ENCODE data around the gene VWA8. TPM values are rescaled to one million over a fixed set of nuclear protein-coding genes. Genes with fewer than 3 reads are reported as not detected.
"Not testable (repeated sequence)": the region's sequence is repeated elsewhere in the genome, so short reads cannot be mapped to it uniquely, and the experiment has no call there.

Gene VWA8
- total RNA-seq, 2 experiments from 2014 or later: 26.3 to 27.5 TPM

DNA sequence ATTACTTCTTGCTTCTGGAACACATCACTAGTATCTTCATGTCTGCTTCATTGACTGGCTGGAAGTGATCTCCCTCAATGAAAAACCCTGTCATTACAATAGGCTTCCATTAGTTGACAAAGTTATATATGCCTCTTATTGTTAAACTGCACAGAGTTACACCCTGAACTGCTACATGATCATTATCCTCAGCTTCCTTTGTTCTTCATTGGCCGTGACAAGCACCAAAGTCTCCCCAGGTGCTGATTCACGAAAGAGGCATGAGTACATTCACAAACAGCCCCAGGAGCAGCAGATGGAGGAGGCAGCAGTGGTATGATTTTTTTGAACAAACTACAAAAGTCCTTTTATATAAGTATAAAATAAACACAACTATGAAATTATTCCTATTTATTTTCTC is 51.4 kb downstream of the VWA8 start:
- ATAC-seq: no peak
- no peaks in the 10 kb centered on the region for H3K27me3 Mint-ChIP-seq
- no peak overlapping the region for H3K4me3 Mint-ChIP-seq
- DNase-seq: no peak
- H3K27ac Mint-ChIP-seq: peak overlapping the region; percentile 38
- H3K36me3 Mint-ChIP-seq (ENCODE audit: low read depth): peaks cover 34% of the 10 kb centered on the region
- intact Hi-C loops (cut with micrococcal nuclease): loop anchor here (5.0 kb wide), 1 partner anchor 203 kb away; no protein-coding TSS in a partner anchor
- ChIA-PET CTCF (interaction anchor here (1.0 kb wide), 1 partner anchor 162 kb away, joined by 3 read pairs; no protein-coding TSS in a partner anchor), POLR2A (interaction anchor here (1.4 kb wide), 1 partner anchor 50 kb away, joined by 5 read pairs; no protein-coding TSS in a partner anchor)
- peaks cover 21% of the 10 kb centered on the region for H3K4me1 Mint-ChIP-seq (ENCODE audit: low read depth)
- H3K9me3 Mint-ChIP-seq: no peaks in the 10 kb centered on the region
- TF ChIP-seq, protein P1, sequence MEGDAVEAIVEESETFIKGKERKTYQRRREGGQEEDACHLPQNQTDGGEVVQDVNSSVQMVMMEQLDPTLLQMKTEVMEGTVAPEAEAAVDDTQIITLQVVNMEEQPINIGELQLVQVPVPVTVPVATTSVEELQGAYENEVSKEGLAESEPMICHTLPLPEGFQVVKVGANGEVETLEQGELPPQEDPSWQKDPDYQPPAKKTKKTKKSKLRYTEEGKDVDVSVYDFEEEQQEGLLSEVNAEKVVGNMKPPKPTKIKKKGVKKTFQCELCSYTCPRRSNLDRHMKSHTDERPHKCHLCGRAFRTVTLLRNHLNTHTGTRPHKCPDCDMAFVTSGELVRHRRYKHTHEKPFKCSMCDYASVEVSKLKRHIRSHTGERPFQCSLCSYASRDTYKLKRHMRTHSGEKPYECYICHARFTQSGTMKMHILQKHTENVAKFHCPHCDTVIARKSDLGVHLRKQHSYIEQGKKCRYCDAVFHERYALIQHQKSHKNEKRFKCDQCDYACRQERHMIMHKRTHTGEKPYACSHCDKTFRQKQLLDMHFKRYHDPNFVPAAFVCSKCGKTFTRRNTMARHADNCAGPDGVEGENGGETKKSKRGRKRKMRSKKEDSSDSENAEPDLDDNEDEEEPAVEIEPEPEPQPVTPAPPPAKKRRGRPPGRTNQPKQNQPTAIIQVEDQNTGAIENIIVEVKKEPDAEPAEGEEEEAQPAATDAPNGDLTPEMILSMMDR (IDR thresholded peaks at IDR 0.05): no peak

DNA sequence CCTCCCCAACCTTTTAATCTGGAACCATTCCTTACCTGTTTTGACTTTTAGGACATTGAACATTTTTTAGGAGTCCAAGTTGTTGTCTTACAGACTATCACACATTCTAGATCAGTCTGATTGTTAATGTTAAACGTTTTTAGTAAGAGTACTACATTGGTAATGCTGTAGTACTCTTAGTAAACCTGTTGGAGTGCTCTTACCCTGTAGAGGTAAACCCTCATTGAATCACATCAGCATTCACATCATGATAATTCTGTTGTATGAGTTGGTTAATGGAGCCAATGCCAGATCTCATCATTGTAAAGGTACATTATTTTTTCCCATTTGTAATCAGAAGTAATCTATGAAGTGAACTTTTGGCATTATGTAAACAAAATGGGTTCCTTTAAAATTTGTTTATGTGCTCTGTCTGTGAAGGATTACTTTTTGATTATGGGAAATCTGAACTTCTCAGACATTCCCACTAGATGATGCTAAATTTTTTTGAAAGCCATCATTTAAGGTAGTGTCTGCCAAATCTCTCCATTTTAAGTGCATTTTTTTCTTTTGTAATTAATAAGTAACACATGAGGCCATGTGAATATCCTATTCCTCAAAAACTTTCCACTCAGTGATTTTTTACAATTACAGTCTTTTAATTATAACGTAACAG is 55.2 kb downstream of the VWA8 start:
- TF ChIP-seq, protein P1 (IDR thresholded peaks at IDR 0.05): peak; percentile 80
- POLR2A ChIA-PET: no interaction called here
- H3K4me3 Mint-ChIP-seq: no peak overlapping the region
- peaks cover 24% of the 10 kb centered on the region for H3K4me1 Mint-ChIP-seq (ENCODE audit: low read depth)
- H3K27me3 Mint-ChIP-seq: no peaks in the 10 kb centered on the region
- H3K9me3 Mint-ChIP-seq: no peaks in the 10 kb centered on the region
- ATAC-seq: peak; percentile 95
- peaks cover 32% of the 10 kb centered on the region for H3K36me3 Mint-ChIP-seq (ENCODE audit: low read depth)
- DNase-seq: no peak
- H3K27ac Mint-ChIP-seq: no peak overlapping the region
- intact Hi-C loops (cut with micrococcal nuclease): loop anchor here (5.0 kb wide), 1 partner anchor 207 kb away; no protein-coding TSS in a partner anchor
- CTCF ChIA-PET: interaction anchor here (1.1 kb wide), 1 partner anchor 151 kb away, joined by 3 read pairs; no protein-coding TSS in a partner anchor

DNA sequence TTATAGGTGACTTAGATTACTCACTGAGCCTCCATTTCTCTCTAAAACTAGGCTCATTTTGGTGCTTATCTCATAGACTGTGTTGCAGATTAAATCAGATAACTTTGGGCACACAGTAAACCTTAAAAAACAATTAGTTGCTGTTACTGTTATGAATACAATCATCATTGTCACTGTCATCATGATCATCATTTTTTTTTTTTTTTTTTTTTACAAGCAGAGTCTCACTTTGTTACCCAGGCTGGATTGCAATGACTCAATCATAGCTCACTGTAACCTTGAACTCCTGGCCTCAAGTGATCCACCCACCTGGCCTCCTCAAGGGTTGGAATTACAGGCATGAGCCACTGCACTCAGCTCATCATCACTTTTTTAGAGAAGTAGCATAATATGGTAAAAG is 60.0 kb downstream of the VWA8 start:
- TF ChIP-seq, protein P1 (IDR thresholded peaks at IDR 0.05): no peak
- H3K27ac Mint-ChIP-seq: no peak overlapping the region
- ChIA-PET POLR2A (no interaction called here), CTCF (interaction anchor here (1.4 to 1.6 kb wide), 2 partner anchors 10 to 21 kb away, joined by 3 to 5 read pairs; no protein-coding TSS in a partner anchor)
- H3K4me1 Mint-ChIP-seq (ENCODE audit: low read depth): peaks cover 17% of the 10 kb centered on the region
- DNase-seq: peak; percentile 46
- H3K36me3 Mint-ChIP-seq (ENCODE audit: low read depth): peaks cover 26% of the 10 kb centered on the region
- intact Hi-C loops (cut with micrococcal nuclease): no loop called here
- no peaks in the 10 kb centered on the region for H3K27me3 Mint-ChIP-seq
- ATAC-seq: peak; percentile 68
- no peaks in the 10 kb centered on the region for H3K9me3 Mint-ChIP-seq
- no peak overlapping the region for H3K4me3 Mint-ChIP-seq

DNA sequence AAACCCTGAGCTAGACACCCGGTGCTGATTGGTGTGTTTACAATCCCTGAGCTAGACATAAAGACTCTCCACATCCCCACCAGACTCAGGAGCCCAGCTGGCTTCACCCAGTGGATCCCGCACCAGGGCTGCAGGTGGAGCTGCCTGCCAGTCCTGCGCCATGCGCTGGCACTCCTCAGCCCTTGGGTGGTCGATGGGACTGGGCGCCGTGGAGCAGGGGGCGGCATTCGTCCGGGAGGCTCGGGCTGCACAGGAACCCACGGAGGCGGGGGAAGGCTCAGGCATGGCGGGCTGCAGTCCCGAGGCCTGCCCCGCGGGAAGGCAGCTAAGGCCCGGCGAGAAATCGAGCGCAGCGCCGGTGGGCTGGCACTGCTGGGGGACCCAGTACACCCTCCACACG is 62.5 kb downstream of the VWA8 start:
- H3K36me3 Mint-ChIP-seq (ENCODE audit: low read depth): peaks cover 21% of the 10 kb centered on the region
- H3K4me3 Mint-ChIP-seq; H3K27me3 Mint-ChIP-seq; H3K9me3 Mint-ChIP-seq; H3K27ac Mint-ChIP-seq; CTCF ChIA-PET; DNase-seq; ATAC-seq; intact Hi-C loops (cut with micrococcal nuclease): not testable (repeated sequence)
- H3K4me1 Mint-ChIP-seq (ENCODE audit: low read depth): peaks cover 10% of the 10 kb centered on the region
- POLR2A ChIA-PET: interaction anchor here (0.6 kb wide), 1 partner anchor 78 kb away, joined by 4 read pairs; no protein-coding TSS in a partner anchor

DNA sequence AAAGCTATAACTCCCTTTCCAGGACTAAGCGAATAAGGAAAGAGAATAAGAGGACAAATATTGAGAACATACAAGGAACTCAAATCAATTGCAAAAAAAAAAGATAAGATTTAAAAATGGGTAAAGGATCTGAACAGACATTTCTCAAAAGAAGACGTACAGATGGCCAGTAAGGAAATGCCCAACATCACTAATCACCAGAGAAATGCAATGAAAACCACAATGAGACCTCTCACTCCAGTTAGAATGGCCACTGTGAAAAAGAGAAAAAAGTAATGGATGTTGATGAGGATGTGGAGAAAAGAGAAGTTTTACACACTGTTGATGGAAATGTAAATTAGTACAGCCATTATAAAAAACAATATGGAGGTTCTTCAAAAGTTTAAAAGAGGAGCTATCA is 63.8 kb downstream of the VWA8 start:
- H3K9me3 Mint-ChIP-seq: no peaks in the 10 kb centered on the region
- TF ChIP-seq, protein P1 (IDR thresholded peaks at IDR 0.05): no peak
- no peak overlapping the region for H3K4me3 Mint-ChIP-seq
- no peak for ATAC-seq
- no peaks in the 10 kb centered on the region for H3K27me3 Mint-ChIP-seq
- peaks cover 8% of the 10 kb centered on the region for H3K4me1 Mint-ChIP-seq (ENCODE audit: low read depth)
- ChIA-PET POLR2A (no interaction called here), CTCF (interaction anchor here (1.0 kb wide), 1 partner anchor 214 kb away, joined by 3 read pairs; no protein-coding TSS in a partner anchor)
- DNase-seq: no peak
- H3K27ac Mint-ChIP-seq: no peak overlapping the region
- H3K36me3 Mint-ChIP-seq (ENCODE audit: low read depth): peaks cover 23% of the 10 kb centered on the region
- intact Hi-C loops (cut with micrococcal nuclease): no loop called here

Measured in activated CD8-positive, alpha-beta T cell treated with anti-CD3 and anti-CD28 coated beads for 36 hours (primary cell).